IPS-18a (cell line): ENCODE results near the gene NOD1.

ENCODE experiments used
- H3K27ac ChIP-seq: one replicate; pipeline ENCODE4 v1.5.1; 2013; ENCODE audit warnings: low read length
- H3K27me3 ChIP-seq: one replicate; pipeline ENCODE4 v1.6.1; 2013; ENCODE audit warnings: mild to moderate bottlenecking, low read length; ENCODE audit not compliant: control insufficient read depth, insufficient read depth
- H3K36me3 ChIP-seq: one replicate; pipeline ENCODE4 v1.6.1; 2013; ENCODE audit warnings: low read depth, low read length; ENCODE audit not compliant: control insufficient read depth
- H3K4me1 ChIP-seq: one replicate; pipeline ENCODE4 v1.6.1; 2013; ENCODE audit warnings: low read depth, low read length; ENCODE audit not compliant: control insufficient read depth
- H3K4me3 ChIP-seq: one replicate; pipeline ENCODE4 v1.5.1; 2013; ENCODE audit warnings: low read length
- H3K9ac ChIP-seq: one replicate; pipeline ENCODE4 v1.6.1; 2013; ENCODE audit warnings: mild to moderate bottlenecking, low read length, moderate library complexity
- H3K9me3 ChIP-seq: one replicate; pipeline ENCODE4 v1.6.1; 2013; ENCODE audit warnings: low read depth, low read length; ENCODE audit not compliant: control insufficient read depth

NOD1 gene

GRCh38 chr7:30452280-30452930, 26.2 kb downstream of the NOD1 start:
- no peaks in the 10 kb centered on the region for H3K36me3 ChIP-seq

GRCh38 chr7:30451539-30452279, 26.9 kb downstream of the NOD1 start:
- no peak overlapping the region for H3K4me3 ChIP-seq
- peaks cover 5% of the 10 kb centered on the region for H3K4me1 ChIP-seq
- H3K9me3 ChIP-seq: no peaks in the 10 kb centered on the region
- H3K9ac ChIP-seq: no peak overlapping the region
- no peaks in the 10 kb centered on the region for H3K36me3 ChIP-seq
- H3K27me3 ChIP-seq: no peaks in the 10 kb centered on the region
- no peak overlapping the region for H3K27ac ChIP-seq

More at GRCh38 chr7:30452280-30452930, 26.2 kb downstream of the NOD1 start:
- no peaks in the 10 kb centered on the region for H3K9me3 ChIP-seq
- H3K4me3 ChIP-seq: no peak overlapping the region
- no peak overlapping the region for H3K9ac ChIP-seq
- H3K27me3 ChIP-seq: no peaks in the 10 kb centered on the region
- peaks cover 5% of the 10 kb centered on the region for H3K4me1 ChIP-seq
- no peak overlapping the region for H3K27ac ChIP-seq

GRCh38 chr7:30450983-30451497, 27.5 kb downstream of the NOD1 start:
- Histone ChIP-seq H3K4me3 (no peak overlapping the region), H3K36me3 (no peaks in the 10 kb centered on the region), H3K27me3 (no peaks in the 10 kb centered on the region), H3K27ac (no peak overlapping the region), H3K9me3 (no peaks in the 10 kb centered on the region), H3K9ac (no peak overlapping the region), H3K4me1 (peaks cover 5% of the 10 kb centered on the region)

GRCh38 chr7:30450240-30450982, 28.2 kb downstream of the NOD1 start:
- Histone ChIP-seq H3K4me1 (peaks cover 5% of the 10 kb centered on the region), H3K9me3 (no peaks in the 10 kb centered on the region), H3K27ac (no peak overlapping the region), H3K9ac (no peak overlapping the region), H3K27me3 (no peaks in the 10 kb centered on the region), H3K4me3 (no peak overlapping the region), H3K36me3 (no peaks in the 10 kb centered on the region)

- H3K4me1 ChIP-seq: peaks cover 5% of the 10 kb centered on the region
- H3K9me3 ChIP-seq: no peaks in the 10 kb centered on the region
- no peak overlapping the region for H3K27ac ChIP-seq
- H3K27me3 ChIP-seq: no peaks in the 10 kb centered on the region
- no peak overlapping the region for H3K4me3 ChIP-seq
- H3K9ac ChIP-seq: no peak overlapping the region
- H3K36me3 ChIP-seq: no peaks in the 10 kb centered on the region
Measured at GRCh38 chr7:30448461-30449189, 30.0 kb downstream of the NOD1 start.

GRCh38 chr7:30447466-30447865, 31.1 kb downstream of the NOD1 start:
- Histone ChIP-seq H3K4me3 (no peak overlapping the region), H3K9ac (no peak overlapping the region), H3K4me1 (peaks cover 5% of the 10 kb centered on the region), H3K27me3 (no peaks in the 10 kb centered on the region), H3K36me3 (no peaks in the 10 kb centered on the region), H3K27ac (no peak overlapping the region), H3K9me3 (no peaks in the 10 kb centered on the region)

- H3K36me3 ChIP-seq: no peaks in the 10 kb centered on the region
- H3K27ac ChIP-seq: no peak overlapping the region
Measured at GRCh38 chr7:30446266-30446665, 32.3 kb downstream of the NOD1 start.

GRCh38 chr7:30445770-30446169, 32.8 kb downstream of the NOD1 start:
- Histone ChIP-seq H3K27ac (no peak overlapping the region), H3K9ac (no peak overlapping the region), H3K36me3 (no peaks in the 10 kb centered on the region), H3K27me3 (no peaks in the 10 kb centered on the region), H3K4me3 (no peak overlapping the region), H3K9me3 (no peaks in the 10 kb centered on the region), H3K4me1 (peaks cover 5% of the 10 kb centered on the region)

More at GRCh38 chr7:30446266-30446665, 32.3 kb downstream of the NOD1 start:
- Histone ChIP-seq H3K27me3 (no peaks in the 10 kb centered on the region), H3K4me1 (peaks cover 5% of the 10 kb centered on the region), H3K4me3 (no peak overlapping the region), H3K9me3 (no peaks in the 10 kb centered on the region), H3K9ac (no peak overlapping the region)

GRCh38 chr7:30437823-30438574, 40.6 kb downstream of the NOD1 start:
- Histone ChIP-seq H3K27me3 (no peaks in the 10 kb centered on the region), H3K36me3 (no peaks in the 10 kb centered on the region), H3K27ac (no peak overlapping the region), H3K4me1 (peaks cover 9% of the 10 kb centered on the region), H3K4me3 (no peak overlapping the region), H3K9ac (no peak overlapping the region), H3K9me3 (no peaks in the 10 kb centered on the region)

GRCh38 chr7:30436518-30436917, 42.1 kb downstream of the NOD1 start:
- Histone ChIP-seq H3K27ac (no peak overlapping the region), H3K4me1 (peaks cover 15% of the 10 kb centered on the region), H3K36me3 (no peaks in the 10 kb centered on the region), H3K9ac (no peak overlapping the region), H3K9me3 (no peaks in the 10 kb centered on the region), H3K4me3 (no peak overlapping the region), H3K27me3 (no peaks in the 10 kb centered on the region)
